GM21381 (cell line): Measurements from ENCODE around the gene C1orf174.
A peak's percentile ranks its signal among the peaks of the same experiment; 100 is the strongest.

Experiments
- ATAC-seq: cut with Tn5 transposase; IDR thresholded peaks from one replicate; pipeline ENCODE4 v1.9.1; 2021; ENCODE audit warnings: mild to moderate bottlenecking, moderate library complexity; ENCODE audit not compliant: unreplicated experiment

Gene C1orf174

GRCh38 chr1:3900150-3900968 is at the start of gene C1orf174:
Gene C1orf174 (minus strand): TSS chr1:3900272. CDS start chr1:3900186, 86 bp downstream.
- peak; percentile 67 for ATAC-seq

- ATAC-seq, result no peak
These were observed 48.3 kb upstream of the C1orf174 start for GRCh38 chr1:3948344-3948743.

- ATAC-seq, result no peak
These were observed 46.1 kb upstream of the C1orf174 start for GRCh38 chr1:3945916-3946840.

GRCh38 chr1:3945222-3945621 is 45.1 kb upstream of the C1orf174 start:
- no peak for ATAC-seq

GRCh38 chr1:3944578-3945125 is 44.6 kb upstream of the C1orf174 start:
- no peak for ATAC-seq

- no peak for ATAC-seq
These were observed 43.9 kb upstream of the C1orf174 start for GRCh38 chr1:3943806-3944577.

- ATAC-seq, result no peak
These were observed 43.0 kb upstream of the C1orf174 start for GRCh38 chr1:3943123-3943431.

GRCh38 chr1:3942416-3943122 is 42.5 kb upstream of the C1orf174 start:
- no peak for ATAC-seq

GRCh38 chr1:3940754-3941345 is 40.8 kb upstream of the C1orf174 start:
- no peak for ATAC-seq

GRCh38 chr1:3940081-3940753 is 40.1 kb upstream of the C1orf174 start:
- ATAC-seq, result no peak

GRCh38 chr1:3939242-3940080 is 39.4 kb upstream of the C1orf174 start:
- ATAC-seq, result no peak

GRCh38 chr1:3932156-3932919 is 32.3 kb upstream of the C1orf174 start:
- no peak for ATAC-seq

- ATAC-seq, result no peak
These were observed 31.2 kb upstream of the C1orf174 start for GRCh38 chr1:3931007-3931912.

- no peak for ATAC-seq
These were observed 30.4 kb upstream of the C1orf174 start for GRCh38 chr1:3930301-3931006.

- ATAC-seq, result no peak
These were observed 29.1 kb upstream of the C1orf174 start for GRCh38 chr1:3929126-3929525.

- no peak for ATAC-seq
These were observed 28.5 kb upstream of the C1orf174 start for GRCh38 chr1:3928586-3928985.
